K562 (cell line): Measurements from ENCODE around the gene MIER2. TPM values are rescaled to one million over a fixed set of nuclear protein-coding genes. Genes with fewer than 3 reads are reported as not detected.

Experiments
- ATAC-seq: fragments of 200-7000 bp; cut with Tn5 transposase; 3 replicates; pipeline ENCODE4 v1.9.1; 2020; ENCODE audit warnings: moderate library complexity
- BruUV-seq: library from RNA; stranded (reverse); fragments of 400-500 nt; replicated peaks from 2 replicates; lab custom pipeline; 2021; lab: Mats Ljungman, UMichigan
- CTCF ChIA-PET: fragments of 300-600 bp; formaldehyde crosslinking; extraction: SDS; loops from one replicate; lab custom pipeline; 2021; ENCODE audit warnings: low intra/inter-chr PET ratio; lab: Yijun Ruan, JAX
- POLR2A ChIA-PET: fragments of 300-600, 350-650 bp; sonication (Branson Sonifier 250); formaldehyde crosslinking; extraction: SDS; loops from one replicate; lab custom pipeline; 2021; ENCODE audit warnings: antibody characterized with exemption, inconsistent platforms; lab: Yijun Ruan, JAX
- DNase-seq, 4 experiments: peaks; one replicate each; pipeline versions ENCODE4 v3.0.0 to v3.0.0-alpha.2; 2011 to 2018; ENCODE audit warnings: low spot score in 3 of 4, mixed read lengths in 3 of 4; ENCODE audit errors: extremely low read depth in 1 of 4
- FAIRE-seq: peaks from 2 replicates; lab custom pipeline; 2011; peaks lifted over from hg19 to GRCh38; lab: Jason Lieb, UNC
- H2AFZ ChIP-seq: 2 replicates; pipeline ENCODE4 v1.6.0; 2011; ENCODE audit warnings: low read depth, low read length, control low read depth, inconsistent platforms
- H3K27ac ChIP-seq: fragments of 200-600 bp; 3 replicates; pipeline ENCODE4 v1.8.0; 2011; ENCODE audit warnings: low read depth, mild to moderate bottlenecking, control low read depth, inconsistent platforms, low read length, moderate library complexity, mixed read lengths; ENCODE audit errors: extremely low read depth
- H3K27me3 ChIP-seq, 2 experiments: fragments of 300-600 bp in 1 of 2; 2 replicates in 1 of 2; 3 replicates in 1 of 2; pipeline versions ENCODE4 v1.6.0 to v1.8.0; 2011; ENCODE audit warnings: inconsistent platforms in 2 of 2, low read length in 2 of 2, mild to moderate bottlenecking in 1 of 2, mixed read lengths in 1 of 2, moderate library complexity in 1 of 2; ENCODE audit not compliant: control insufficient read depth in 2 of 2, insufficient read depth in 2 of 2
- H3K36me3 ChIP-seq: fragments of 300-600 bp; 3 replicates; pipeline ENCODE4 v1.8.0; 2011; ENCODE audit warnings: mild to moderate bottlenecking, low read length, inconsistent platforms; ENCODE audit not compliant: control insufficient read depth, insufficient read depth
- H3K4me1 ChIP-seq, 2 experiments: fragments of 200-600 bp in 1 of 2; replicated peaks in 1 of 2; 2 replicates in 1 of 2; 3 replicates in 1 of 2; pipeline versions ENCODE4 v1.5.1 to v1.8.0; 2011; ENCODE audit warnings: inconsistent platforms in 2 of 2, low read length in 2 of 2, mild to moderate bottlenecking in 1 of 2, mixed read lengths in 1 of 2, moderate library complexity in 1 of 2; ENCODE audit not compliant: control insufficient read depth in 2 of 2, insufficient read depth in 2 of 2
- H3K4me2 ChIP-seq: 2 replicates; pipeline ENCODE4 v1.6.1; 2011; ENCODE audit warnings: low read length, control low read depth, inconsistent platforms, mixed read lengths; ENCODE audit not compliant: insufficient read depth
- H3K4me3 ChIP-seq: fragments of 200-600 bp; sonication (generic), shearing (Covaris generic); 2 replicates; pipeline ENCODE4 v1.5.1; 2016; ENCODE audit warnings: control low read depth, inconsistent platforms
- H3K79me2 ChIP-seq: fragments of 200-600 bp; 3 replicates; pipeline ENCODE4 v1.8.0; 2011; ENCODE audit warnings: low read length, inconsistent platforms; ENCODE audit not compliant: control insufficient read depth, insufficient read depth
- H3K9ac ChIP-seq, 2 experiments: 2 replicates each; pipeline versions ENCODE4 v1.6.0 to v1.6.1; 2011; ENCODE audit warnings: low read depth in 2 of 2, low read length in 2 of 2, control low read depth in 1 of 2, inconsistent platforms in 1 of 2, mild to moderate bottlenecking in 1 of 2, mixed read lengths in 1 of 2; ENCODE audit not compliant: insufficient read depth in 1 of 2
- H3K9me1 ChIP-seq: one replicate; pipeline ENCODE4 v1.6.0; 2011; ENCODE audit warnings: inconsistent platforms, mild to moderate bottlenecking, low read length, moderate library complexity; ENCODE audit not compliant: control insufficient read depth, insufficient read depth
- H3K9me3 ChIP-seq: replicated peaks from 2 replicates; pipeline ENCODE4 v1.5.1; 2011; ENCODE audit warnings: low read depth, low read length, inconsistent platforms; ENCODE audit not compliant: control insufficient read depth, insufficient read depth
- H4K20me1 ChIP-seq: replicated peaks from 2 replicates; pipeline ENCODE4 v1.6.1; 2011; ENCODE audit warnings: low read length, inconsistent platforms, mixed read lengths; ENCODE audit not compliant: control insufficient read depth, insufficient read depth
- BRF1 ChIP-seq: IDR thresholded peaks from 3 replicates; pipeline ENCODE4 v1.6.1; 2011; ENCODE audit warnings: borderline replicate concordance, mild to moderate bottlenecking; ENCODE audit not compliant: insufficient read length; ENCODE audit errors: extremely low read depth
- CAMTA2 ChIP-seq: fragments of 250-450 bp; sonication (Bioruptor Pico); conservative IDR thresholded peaks from 2 replicates; pipeline ENCODE4 v1.5.1; 2022
- CREBBP ChIP-seq: IDR thresholded peaks from one replicate; pipeline ENCODE4 v1.6.1; 2012; ENCODE audit warnings: low read depth, mild to moderate bottlenecking, control low read depth, inconsistent platforms, low read length
- EHMT2 ChIP-seq: fragments of 450-650 bp; IDR thresholded peaks from 2 replicates; pipeline ENCODE4 v1.6.1; 2018; ENCODE audit warnings: antibody characterized with exemption
- MXI1 ChIP-seq: IDR thresholded peaks from 2 replicates; pipeline ENCODE4 v1.6.1; 2011; ENCODE audit warnings: low read depth, mild to moderate bottlenecking, improper control_type of control experiment, low read length
- NR2C1 ChIP-seq, 2 experiments: fragments of 450-650 bp; IDR thresholded peaks; 2 replicates each; pipeline ENCODE4 v1.6.1; 2017; ENCODE audit warnings: mild to moderate bottlenecking in 2 of 2, antibody characterized with exemption in 1 of 2, inconsistent platforms in 1 of 2, missing compliant biosample characterization in 1 of 2, missing genetic modification characterization in 1 of 2
- NR3C1 ChIP-seq: sonication (generic); formaldehyde crosslinking; IDR thresholded peaks from 2 replicates; pipeline ENCODE4 v1.8.1; 2022; ENCODE audit warnings: missing genetic modification reagents
- PRMT5 ChIP-seq: sonication (generic); formaldehyde crosslinking; IDR thresholded peaks from 2 replicates; pipeline ENCODE4 v1.5.0; 2020; ENCODE audit warnings: missing genetic modification reagents
- PTRF ChIP-seq: fragments of 450-650 bp; IDR thresholded peaks from 2 replicates; pipeline ENCODE4 v1.6.1; 2016; ENCODE audit warnings: mild to moderate bottlenecking, missing genetic modification characterization, missing compliant biosample characterization
- RUNX1 ChIP-seq: sonication (generic); IDR thresholded peaks from 2 replicates; pipeline ENCODE4 v1.6.1; 2016; ENCODE audit warnings: antibody characterized with exemption, low read depth
- SRSF3 ChIP-seq: fragments of 200-400 bp; formaldehyde crosslinking; IDR thresholded peaks from 2 replicates; pipeline ENCODE4 v1.6.1; 2016; ENCODE audit warnings: mild to moderate bottlenecking, low read length, moderate library complexity; ENCODE audit not compliant: insufficient read depth
- THRAP3 ChIP-seq: fragments of 450-650 bp; IDR thresholded peaks from 2 replicates; pipeline ENCODE4 v1.6.1; 2016; ENCODE audit warnings: mild to moderate bottlenecking, inconsistent platforms, borderline replicate concordance
- WGBS: fragments of 100-300 bp; shearing (Covaris generic); methylation state at CpG from one replicate; pipeline ENCODE4 v1.1.6; 2016; ENCODE audit warnings: low coverage, mixed read lengths; ENCODE audit not compliant: insufficient coverage; ENCODE audit errors: missing lambda C conversion rate; 5-methylcytosine and 5-hydroxymethylcytosine counted together
- in situ Hi-C: fragments of 300-500 bp; cut with MboI; formaldehyde crosslinking; loops from 4 replicates; pipeline ENCODE4 v1.15.0; 2018; ENCODE audit warnings: inconsistent platforms, mixed read lengths
- intact Hi-C: fragments of 100-400 bp; cut with micrococcal nuclease; formaldehyde crosslinking; loops from 2 replicates; pipeline ENCODE4 v1.14.2; 2022
- polyA plus RNA-seq, 8 experiments: library from polyadenylated mRNA; depleted of rRNA in 4 of 8; stranded (reverse) in 5 of 8; unstranded in 3 of 8; fragments of >200 nt; fragmentation: Nextera tagmentation in 2 of 8; fragmentation: Illumina TruSeq in 1 of 8; extraction: Ambion mirVana in 2 of 8; extraction: Trizol in 1 of 8; gene quantifications; 2 replicates each; pipeline versions ENCODE4 v1.2.1 to v1.2.3, GENCODE V29; 2011 to 2014; ENCODE audit warnings: inconsistent platforms in 1 of 8, missing spikeins in 1 of 8
- total RNA-seq, 7 experiments: library from RNA; depleted of rRNA in 6 of 7; stranded (reverse); fragments of >200 nt in 6 of 7; fragmentation: Illumina TruSeq in 2 of 7; extraction: Trizol in 2 of 7; gene quantifications; 2 replicates each; pipeline versions ENCODE4 v1.2.1 to v1.2.3, GENCODE V29; 2011 to 2021; ENCODE audit warnings: low replicate concordance in 1 of 7
- TF ChIP-seq, protein P1 (sequence below): fragments of 250-450 bp; sonication (Bioruptor Pico); IDR thresholded peaks from 2 replicates; pipeline ENCODE4 v1.4.0; 2020
- TF ChIP-seq, protein P2 (sequence below): sonication (generic); formaldehyde crosslinking; IDR thresholded peaks from 2 replicates; pipeline ENCODE4 v1.8.0; 2022; ENCODE audit warnings: mild to moderate bottlenecking, missing genetic modification reagents

The MIER2 gene
- total and polyA plus RNA-seq, 9 of the 15 experiments (the other 6 are each of a cell fraction or from before 2014, with no cell fraction given), result 0.46 to 34.7 (median 15.6) TPM

DNA sequence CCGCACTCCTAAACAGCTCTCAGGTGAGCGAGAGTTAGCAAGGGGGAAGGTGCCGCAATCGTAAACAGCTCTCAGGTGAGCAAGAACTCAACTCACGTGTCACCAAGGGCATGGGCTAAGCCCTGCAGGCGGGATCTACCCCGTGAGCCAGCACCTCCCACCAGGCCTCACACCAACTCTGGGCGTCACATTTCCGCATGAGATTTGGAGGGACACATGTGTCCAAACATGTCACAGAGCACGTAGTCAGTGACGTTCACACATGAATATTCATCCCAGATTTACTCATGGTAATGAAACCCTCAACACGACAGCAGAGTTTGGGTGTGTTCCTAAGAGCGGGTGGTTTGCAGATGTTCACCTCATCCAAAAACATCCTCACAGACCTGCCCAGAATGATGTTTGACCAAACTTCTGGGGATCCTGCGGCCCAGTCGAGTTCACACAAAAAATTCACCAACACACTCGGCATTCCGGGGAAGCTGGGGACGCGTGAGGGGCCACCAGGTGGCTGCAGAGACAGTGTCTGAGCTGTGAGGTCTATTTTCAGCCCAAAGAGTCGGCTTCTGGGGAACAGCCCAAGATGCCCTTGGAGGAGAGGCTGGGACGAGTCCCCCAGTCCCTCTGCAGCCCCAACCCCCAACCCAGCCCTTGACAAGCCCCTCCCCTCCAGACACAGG is 44.8 kb upstream of the MIER2 start (continued):
- TF ChIP-seq NR2C1 (IDR thresholded peaks at IDR 0.05), result no peak
- TF ChIP-seq NR2C1 (tag; IDR thresholded peaks at IDR 0.05), result no peak

DNA sequence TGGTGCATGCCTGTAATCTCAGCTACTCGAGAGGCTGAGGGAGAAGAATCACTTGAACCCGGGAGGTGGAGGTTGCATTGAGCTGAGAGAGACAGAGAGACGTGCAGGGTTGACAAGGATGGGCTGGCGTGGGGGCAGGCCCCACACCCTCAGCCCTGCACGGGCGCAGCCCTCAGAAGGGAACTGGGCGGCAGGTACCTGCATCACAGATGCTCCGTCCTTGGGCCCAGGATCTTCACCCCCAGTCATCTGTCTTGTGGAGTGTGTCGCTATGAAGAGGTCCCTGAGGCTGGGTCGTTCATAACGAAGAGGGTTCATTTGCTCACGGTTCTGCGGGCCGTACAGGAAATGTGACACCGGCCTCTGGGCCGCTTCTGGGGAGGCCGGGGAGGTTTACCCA is 44.1 kb upstream of the MIER2 start:
- no peak overlapping the region for H2AFZ ChIP-seq
- FAIRE-seq, result no peak
- DNase-seq, result no peak
- no peaks in the 10 kb centered on the region for H3K79me2 ChIP-seq
- ChIA-PET CTCF (no interaction called here), POLR2A (no interaction called here)
- ATAC-seq, result no peak
- in situ Hi-C loops, result no loop called here
- H3K36me3 ChIP-seq, result no peaks in the 10 kb centered on the region
- H3K27ac ChIP-seq, result no peak overlapping the region
- no TSS peak for BruUV-seq
- H3K4me1 ChIP-seq, result peaks cover 0 to 16% of the 10 kb centered on the region in 2 experiments; a peak in 2 of 5 replicates
- H3K9ac ChIP-seq, result no peak overlapping the region
- no peak overlapping the region for H3K4me2 ChIP-seq
- H4K20me1 ChIP-seq, result no peaks in the 10 kb centered on the region
- 15% methylated on average over 15 of the region's 17 CpGs for WGBS
- H3K27me3 ChIP-seq, result peaks cover 28 to 52% of the 10 kb centered on the region in 2 experiments
- no peaks in the 10 kb centered on the region for H3K9me3 ChIP-seq
- intact Hi-C loops, result no loop called here
- H3K4me3 ChIP-seq, result no peak overlapping the region
- no peaks in the 10 kb centered on the region for H3K9me1 ChIP-seq
- TF ChIP-seq PTRF (tag), result no peak
- no peak for TF ChIP-seq THRAP3
- no peak for TF ChIP-seq SRSF3
- TF ChIP-seq, protein P1, sequence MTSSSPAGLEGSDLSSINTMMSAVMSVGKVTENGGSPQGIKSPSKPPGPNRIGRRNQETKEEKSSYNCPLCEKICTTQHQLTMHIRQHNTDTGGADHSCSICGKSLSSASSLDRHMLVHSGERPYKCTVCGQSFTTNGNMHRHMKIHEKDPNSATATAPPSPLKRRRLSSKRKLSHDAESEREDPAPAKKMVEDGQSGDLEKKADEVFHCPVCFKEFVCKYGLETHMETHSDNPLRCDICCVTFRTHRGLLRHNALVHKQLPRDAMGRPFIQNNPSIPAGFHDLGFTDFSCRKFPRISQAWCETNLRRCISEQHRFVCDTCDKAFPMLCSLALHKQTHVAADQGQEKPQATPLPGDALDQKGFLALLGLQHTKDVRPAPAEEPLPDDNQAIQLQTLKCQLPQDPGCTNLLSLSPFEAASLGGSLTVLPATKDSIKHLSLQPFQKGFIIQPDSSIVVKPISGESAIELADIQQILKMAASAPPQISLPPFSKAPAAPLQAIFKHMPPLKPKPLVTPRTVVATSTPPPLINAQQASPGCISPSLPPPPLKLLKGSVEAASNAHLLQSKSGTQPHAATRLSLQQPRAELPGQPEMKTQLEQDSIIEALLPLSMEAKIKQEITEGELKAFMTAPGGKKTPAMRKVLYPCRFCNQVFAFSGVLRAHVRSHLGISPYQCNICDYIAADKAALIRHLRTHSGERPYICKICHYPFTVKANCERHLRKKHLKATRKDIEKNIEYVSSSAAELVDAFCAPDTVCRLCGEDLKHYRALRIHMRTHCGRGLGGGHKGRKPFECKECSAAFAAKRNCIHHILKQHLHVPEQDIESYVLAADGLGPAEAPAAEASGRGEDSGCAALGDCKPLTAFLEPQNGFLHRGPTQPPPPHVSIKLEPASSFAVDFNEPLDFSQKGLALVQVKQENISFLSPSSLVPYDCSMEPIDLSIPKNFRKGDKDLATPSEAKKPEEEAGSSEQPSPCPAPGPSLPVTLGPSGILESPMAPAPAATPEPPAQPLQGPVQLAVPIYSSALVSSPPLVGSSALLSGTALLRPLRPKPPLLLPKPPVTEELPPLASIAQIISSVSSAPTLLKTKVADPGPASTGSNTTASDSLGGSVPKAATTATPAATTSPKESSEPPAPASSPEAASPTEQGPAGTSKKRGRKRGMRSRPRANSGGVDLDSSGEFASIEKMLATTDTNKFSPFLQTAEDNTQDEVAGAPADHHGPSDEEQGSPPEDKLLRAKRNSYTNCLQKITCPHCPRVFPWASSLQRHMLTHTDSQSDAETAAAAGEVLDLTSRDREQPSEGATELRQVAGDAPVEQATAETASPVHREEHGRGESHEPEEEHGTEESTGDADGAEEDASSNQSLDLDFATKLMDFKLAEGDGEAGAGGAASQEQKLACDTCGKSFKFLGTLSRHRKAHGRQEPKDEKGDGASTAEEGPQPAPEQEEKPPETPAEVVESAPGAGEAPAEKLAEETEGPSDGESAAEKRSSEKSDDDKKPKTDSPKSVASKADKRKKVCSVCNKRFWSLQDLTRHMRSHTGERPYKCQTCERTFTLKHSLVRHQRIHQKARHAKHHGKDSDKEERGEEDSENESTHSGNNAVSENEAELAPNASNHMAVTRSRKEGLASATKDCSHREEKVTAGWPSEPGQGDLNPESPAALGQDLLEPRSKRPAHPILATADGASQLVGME (CRISPR knock-in tag), result no peak
- no peak for TF ChIP-seq RUNX1
- TF ChIP-seq CAMTA2 (CRISPR knock-in tag), result no peak
- no peak for TF ChIP-seq NR3C1 (CRISPR knock-in tag)
- no peak for TF ChIP-seq PRMT5 (CRISPR knock-in tag)
- TF ChIP-seq EHMT2, result no peak
- TF ChIP-seq MXI1, result no peak
- TF ChIP-seq CREBBP, result no peak
- TF ChIP-seq, protein P2, sequence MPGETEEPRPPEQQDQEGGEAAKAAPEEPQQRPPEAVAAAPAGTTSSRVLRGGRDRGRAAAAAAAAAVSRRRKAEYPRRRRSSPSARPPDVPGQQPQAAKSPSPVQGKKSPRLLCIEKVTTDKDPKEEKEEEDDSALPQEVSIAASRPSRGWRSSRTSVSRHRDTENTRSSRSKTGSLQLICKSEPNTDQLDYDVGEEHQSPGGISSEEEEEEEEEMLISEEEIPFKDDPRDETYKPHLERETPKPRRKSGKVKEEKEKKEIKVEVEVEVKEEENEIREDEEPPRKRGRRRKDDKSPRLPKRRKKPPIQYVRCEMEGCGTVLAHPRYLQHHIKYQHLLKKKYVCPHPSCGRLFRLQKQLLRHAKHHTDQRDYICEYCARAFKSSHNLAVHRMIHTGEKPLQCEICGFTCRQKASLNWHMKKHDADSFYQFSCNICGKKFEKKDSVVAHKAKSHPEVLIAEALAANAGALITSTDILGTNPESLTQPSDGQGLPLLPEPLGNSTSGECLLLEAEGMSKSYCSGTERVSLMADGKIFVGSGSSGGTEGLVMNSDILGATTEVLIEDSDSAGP, result no peak
- no peak for TF ChIP-seq BRF1
